PC-9 (cell line): Measurements from ENCODE around the gene DNAI1. TPM values are rescaled to one million over a fixed set of nuclear protein-coding genes. Genes with fewer than 3 reads are reported as not detected.

Experiments used
- BruUV-seq: library from RNA; stranded (reverse); fragments of 400-500 nt; replicated peaks from 2 replicates; lab custom pipeline; 2021; lab: Mats Ljungman, UMichigan
- CTCF ChIA-PET: fragments of 300-600 bp; sonication (Branson Sonifier 250); formaldehyde crosslinking; loops from one replicate; lab custom pipeline; 2022; ENCODE audit warnings: antibody characterized with exemption; lab: Charles Lee
- POLR2A ChIA-PET: fragments of 300-600 bp; sonication (Branson Sonifier 250); formaldehyde crosslinking; loops from one replicate; lab custom pipeline; 2022; ENCODE audit warnings: antibody characterized with exemption; ENCODE audit not compliant: unreplicated experiment; lab: Charles Lee
- DNase-seq, 2 experiments: peaks; one replicate each; pipeline versions ENCODE4 v3.0.0 to v3.0.0-alpha.2; 2015 to 2022; ENCODE audit warnings: mixed read lengths in 1 of 2
- H2AFZ ChIP-seq: fragments of 200-600 bp; sonication (generic); 2 replicates; pipeline ENCODE4 v1.8.1; 2017; ENCODE audit warnings: antibody characterized with exemption
- H3F3A ChIP-seq: fragments of 200-600 bp; sonication (generic); 2 replicates; pipeline ENCODE4 v1.8.1; 2017; ENCODE audit warnings: antibody characterized with exemption, mild to moderate bottlenecking, low read depth; ENCODE audit not compliant: insufficient read depth
- H3K27ac ChIP-seq: fragments of 200-600 bp; sonication (generic); 2 replicates; pipeline ENCODE4 v1.6.1; 2016; ENCODE audit warnings: mixed run types
- H3K27me3 ChIP-seq: fragments of 200-600 bp; sonication (generic); 2 replicates; pipeline ENCODE4 v1.6.1; 2016; ENCODE audit warnings: low read depth, mixed run types; ENCODE audit not compliant: insufficient read depth
- H3K36me3 ChIP-seq: fragments of 200-600 bp; sonication (generic); 2 replicates; pipeline ENCODE4 v1.6.1; 2016; ENCODE audit warnings: low read depth, mixed run types
- H3K4me1 ChIP-seq: fragments of 200-600 bp; sonication (generic); replicated peaks from 2 replicates; pipeline ENCODE4 v1.6.1; 2016; ENCODE audit warnings: mixed run types; ENCODE audit not compliant: insufficient read depth
- H3K4me2 ChIP-seq: fragments of 200-600 bp; sonication (generic); 2 replicates; pipeline ENCODE4 v1.6.1; 2017; ENCODE audit warnings: mixed run types
- H3K4me3 ChIP-seq: fragments of 200-600 bp; sonication (generic); 2 replicates; pipeline ENCODE4 v1.6.1; 2016; ENCODE audit warnings: mixed run types
- H3K79me2 ChIP-seq: fragments of 200-600 bp; sonication (generic); 2 replicates; pipeline ENCODE4 v1.6.1; 2017; ENCODE audit warnings: low read depth, mixed run types
- H3K9me2 ChIP-seq: fragments of 200-600 bp; sonication (generic); 2 replicates; pipeline ENCODE4 v1.8.1; 2017; ENCODE audit warnings: mild to moderate bottlenecking; ENCODE audit not compliant: insufficient read depth
- H3K9me3 ChIP-seq: fragments of 200-600 bp; sonication (generic); 2 replicates; pipeline ENCODE4 v1.8.1; 2016; ENCODE audit warnings: low read depth; ENCODE audit not compliant: insufficient read depth
- H4K20me1 ChIP-seq: fragments of 200-600 bp; sonication (generic); 2 replicates; pipeline ENCODE4 v1.8.1; 2017; ENCODE audit not compliant: insufficient read depth
- CTCF ChIP-seq: fragments of 200-600 bp; sonication (generic); conservative IDR thresholded peaks from 2 replicates; pipeline ENCODE4 v1.6.1; 2017; ENCODE audit warnings: mixed run types, antibody characterized with exemption, mild to moderate bottlenecking, moderate library complexity
- EZH2 ChIP-seq: fragments of 200-600 bp; sonication (generic); IDR thresholded peaks from 2 replicates; pipeline ENCODE4 v1.8.0; 2017; ENCODE audit warnings: antibody characterized with exemption, low read depth
- intact Hi-C: fragments of 100-400 bp; cut with micrococcal nuclease; formaldehyde crosslinking; loops from one replicate; pipeline ENCODE4 v1.10.0; 2022; ENCODE audit not compliant: unreplicated experiment
- total RNA-seq: library from RNA; stranded (reverse); gene quantifications from 2 replicates; pipeline ENCODE4 v1.2.3, GENCODE V29; 2021

DNAI1 gene
- total RNA-seq, 1 experiment from 2014 or later, result 1.6 TPM

- no peak overlapping the region for H3K4me2 ChIP-seq
- DNase-seq, result no peak
- H3K27me3 ChIP-seq, result no peaks in the 10 kb centered on the region
- H3K79me2 ChIP-seq, result no peaks in the 10 kb centered on the region
- POLR2A ChIA-PET, result no interaction called here
- H3K4me3 ChIP-seq, result no peak overlapping the region
- H3K4me1 ChIP-seq, result no peaks in the 10 kb centered on the region
- no peak overlapping the region for H3K27ac ChIP-seq
- intact Hi-C loops, result no loop called here
- CTCF ChIA-PET, result no interaction called here
- H3K9me3 ChIP-seq, result no peaks in the 10 kb centered on the region
- no TSS peak for BruUV-seq
- H3K36me3 ChIP-seq, result no peaks in the 10 kb centered on the region
- H2AFZ ChIP-seq, result no peak overlapping the region
- no peaks in the 10 kb centered on the region for H3K9me2 ChIP-seq
- H3F3A ChIP-seq, result no peaks in the 10 kb centered on the region
- H4K20me1 ChIP-seq, result no peaks in the 10 kb centered on the region
- TF ChIP-seq EZH2, result no peak
These were observed 31.8 kb downstream of the DNAI1 start for GRCh38 chr9:34490360-34490759.

- Histone ChIP-seq H3F3A (no peaks in the 10 kb centered on the region), H3K4me2 (no peak overlapping the region), H2AFZ (no peak overlapping the region), H3K4me3 (no peak overlapping the region), H3K9me3 (no peaks in the 10 kb centered on the region), H3K36me3 (no peaks in the 10 kb centered on the region), H3K4me1 (no peaks in the 10 kb centered on the region), H3K9me2 (no peaks in the 10 kb centered on the region), H4K20me1 (no peaks in the 10 kb centered on the region), H3K27me3 (no peaks in the 10 kb centered on the region), H3K79me2 (no peaks in the 10 kb centered on the region), H3K27ac (no peak overlapping the region)
- intact Hi-C loops, result no loop called here
- BruUV-seq, result no TSS peak
- POLR2A ChIA-PET, result no interaction called here
- no peak for DNase-seq
- CTCF ChIA-PET, result no interaction called here
- no peak for TF ChIP-seq EZH2
These were observed 32.2 kb downstream of the DNAI1 start for GRCh38 chr9:34490760-34491159.

GRCh38 chr9:34491596-34491995 is 33.0 kb downstream of the DNAI1 start:
- TF ChIP-seq CTCF, result no peak
- TF ChIP-seq EZH2, result no peak
- BruUV-seq, result no TSS peak
- Histone ChIP-seq H3K4me1 (no peaks in the 10 kb centered on the region), H3K9me3 (no peaks in the 10 kb centered on the region), H3K4me2 (no peak overlapping the region), H3K9me2 (no peaks in the 10 kb centered on the region), H3K27ac (no peak overlapping the region), H3K79me2 (no peaks in the 10 kb centered on the region), H3K4me3 (no peak overlapping the region), H3K36me3 (no peaks in the 10 kb centered on the region), H2AFZ (no peak overlapping the region), H3F3A (no peaks in the 10 kb centered on the region), H4K20me1 (no peaks in the 10 kb centered on the region), H3K27me3 (no peaks in the 10 kb centered on the region)
- no peak for DNase-seq
- intact Hi-C loops, result no loop called here
- POLR2A ChIA-PET, result no interaction called here
- CTCF ChIA-PET, result interaction anchor here (0.5 kb wide), 1 partner anchor 139 kb away, joined by 5 read pairs; no protein-coding TSS in a partner anchor

GRCh38 chr9:34492051-34492450 is 33.4 kb downstream of the DNAI1 start:
- no TSS peak for BruUV-seq
- CTCF ChIA-PET, result interaction anchor here (0.5 kb wide), 1 partner anchor 140 kb away, joined by 5 read pairs; no protein-coding TSS in a partner anchor
- Histone ChIP-seq H3K36me3 (no peaks in the 10 kb centered on the region), H3K9me3 (no peaks in the 10 kb centered on the region), H3F3A (no peaks in the 10 kb centered on the region), H4K20me1 (no peaks in the 10 kb centered on the region), H3K4me3 (no peak overlapping the region), H3K4me2 (no peak overlapping the region), H3K27ac (no peak overlapping the region), H3K9me2 (no peaks in the 10 kb centered on the region), H3K4me1 (no peaks in the 10 kb centered on the region), H2AFZ (no peak overlapping the region), H3K79me2 (no peaks in the 10 kb centered on the region), H3K27me3 (no peaks in the 10 kb centered on the region)
- TF ChIP-seq CTCF (no peak), EZH2 (no peak)
- intact Hi-C loops, result no loop called here
- no peak for DNase-seq
- POLR2A ChIA-PET, result no interaction called here
